ENCODE data around the gene LAMB1.
"Not testable (repeated sequence)": the region's sequence is repeated elsewhere in the genome, so short reads cannot be mapped to it uniquely, and the experiment has no call there.

The LAMB1 gene

DNA sequence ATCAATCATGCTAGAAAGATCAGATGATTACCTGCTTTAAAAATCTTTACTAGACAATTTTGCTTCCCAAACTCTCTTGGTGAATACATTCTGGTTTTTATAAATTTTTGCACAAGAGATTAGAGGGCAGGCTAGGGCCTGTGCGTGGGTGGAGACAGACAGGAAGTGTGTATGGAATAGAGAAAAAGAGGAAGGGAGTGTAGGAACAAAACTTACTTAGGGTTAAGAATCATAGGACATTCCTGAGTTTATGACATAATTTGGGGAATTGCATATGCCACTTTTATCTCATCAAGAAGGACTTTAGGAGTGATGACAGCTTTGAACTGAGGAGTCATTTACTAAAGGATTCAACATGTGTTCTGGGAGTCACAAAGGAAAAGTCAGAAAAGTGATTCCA lies 31.3 kb downstream of the LAMB1 start:
- no peak for DNase-seq (ENCODE audit: low read depth in 2 of 2)

DNA sequence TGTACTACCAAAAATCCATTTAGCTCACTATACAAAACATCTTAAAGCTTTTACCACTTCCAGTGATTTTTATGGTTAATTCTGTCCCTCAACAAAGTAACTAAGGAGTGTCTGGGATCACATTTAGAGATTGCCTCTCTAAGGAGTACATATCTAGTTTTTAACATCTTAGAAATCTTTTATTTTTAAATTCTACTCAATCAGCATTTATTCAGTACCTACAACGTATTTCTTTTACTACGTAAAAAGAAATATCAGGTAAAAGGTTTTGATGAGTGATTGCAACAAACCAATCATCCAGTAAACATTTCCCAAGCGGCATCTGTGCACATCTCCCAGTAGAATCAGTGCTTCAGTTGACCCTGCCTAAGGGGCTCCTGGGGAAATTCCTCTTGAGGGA lies 31.9 kb downstream of the LAMB1 start:
- no peak for DNase-seq (ENCODE audit: low read depth in 2 of 2)

DNA sequence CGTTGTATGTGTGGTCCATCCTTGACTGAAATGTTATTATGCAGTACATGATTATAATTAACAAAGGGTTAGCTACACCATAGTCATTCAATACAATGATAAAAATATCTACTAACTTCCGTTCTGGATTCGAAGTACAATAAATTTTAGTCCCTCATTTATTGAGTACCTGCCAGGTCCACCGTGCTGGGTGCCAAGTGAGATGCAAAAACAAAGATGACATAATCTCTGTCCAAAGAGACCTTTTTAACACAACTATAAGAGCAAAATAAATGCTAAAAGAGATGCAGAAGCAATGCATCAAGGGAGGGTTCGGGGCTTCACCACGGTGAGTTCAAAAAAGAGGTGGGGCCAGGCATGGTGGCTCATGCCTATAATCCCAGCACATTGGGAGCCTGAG lies 33.1 kb downstream of the LAMB1 start:
- DNase-seq (ENCODE audit: low read depth in 2 of 2): no peak

DNA sequence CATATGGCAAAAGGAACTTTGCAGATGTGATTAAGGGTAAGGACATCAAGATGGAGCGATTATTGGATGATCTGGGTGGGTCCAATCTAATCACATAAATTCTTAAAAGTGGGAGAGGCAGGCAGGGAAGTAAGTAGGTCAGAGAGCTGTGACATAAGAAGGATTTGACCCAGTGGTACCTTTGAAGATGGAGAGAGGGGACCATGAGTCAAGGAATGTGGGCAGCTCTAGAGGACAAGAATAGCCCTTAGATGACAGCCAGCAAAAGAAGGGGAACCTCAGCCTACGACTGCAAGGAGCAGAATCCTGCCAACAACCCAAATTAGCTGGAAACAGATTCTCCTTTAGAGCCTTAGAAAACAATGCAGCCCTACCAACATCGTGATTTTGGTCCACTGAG lies 34.5 kb downstream of the LAMB1 start:
- no peak for DNase-seq (ENCODE audit: low read depth in 2 of 2)

DNA sequence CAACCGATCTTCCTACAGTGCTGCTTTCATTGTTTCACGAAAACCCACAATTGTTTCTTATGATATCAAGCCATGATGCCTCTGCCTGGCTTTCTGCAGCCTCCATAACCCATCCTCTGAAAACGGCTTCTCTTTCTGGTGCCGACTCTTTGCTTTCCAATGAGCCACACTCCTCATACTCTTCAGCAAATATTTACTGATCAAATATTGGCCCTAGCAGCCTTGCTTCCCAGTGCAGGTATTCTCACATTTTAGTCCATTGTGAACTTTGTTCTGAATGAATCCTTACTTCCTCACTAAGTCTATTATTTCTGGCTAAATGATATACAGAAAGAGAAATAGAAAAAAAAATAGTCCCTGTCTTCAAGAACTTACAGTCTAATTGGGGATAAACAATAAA lies 35.5 kb downstream of the LAMB1 start:
- DNase-seq (ENCODE audit: low read depth in 2 of 2): no peak

DNA sequence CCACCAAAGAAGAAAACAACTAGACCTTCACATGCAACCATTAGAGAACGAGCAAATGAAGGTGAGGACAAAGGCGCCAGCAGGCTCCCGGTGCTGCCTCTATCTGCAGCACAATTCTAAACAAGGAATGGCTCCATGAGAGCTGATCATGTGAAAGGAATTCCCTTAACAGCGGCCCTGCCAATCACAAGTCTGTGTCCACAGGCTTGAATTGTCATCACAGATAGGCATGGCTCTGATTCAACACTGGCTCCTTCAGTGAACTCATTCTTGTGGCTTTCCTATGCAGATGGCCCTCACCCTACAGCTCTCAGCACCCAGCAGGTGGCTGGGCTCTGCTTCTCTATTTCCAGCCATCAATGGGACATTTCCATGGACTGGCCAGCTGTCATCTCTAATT lies 36.2 kb downstream of the LAMB1 start:
- no peak for DNase-seq (ENCODE audit: low read depth in 2 of 2)

DNA sequence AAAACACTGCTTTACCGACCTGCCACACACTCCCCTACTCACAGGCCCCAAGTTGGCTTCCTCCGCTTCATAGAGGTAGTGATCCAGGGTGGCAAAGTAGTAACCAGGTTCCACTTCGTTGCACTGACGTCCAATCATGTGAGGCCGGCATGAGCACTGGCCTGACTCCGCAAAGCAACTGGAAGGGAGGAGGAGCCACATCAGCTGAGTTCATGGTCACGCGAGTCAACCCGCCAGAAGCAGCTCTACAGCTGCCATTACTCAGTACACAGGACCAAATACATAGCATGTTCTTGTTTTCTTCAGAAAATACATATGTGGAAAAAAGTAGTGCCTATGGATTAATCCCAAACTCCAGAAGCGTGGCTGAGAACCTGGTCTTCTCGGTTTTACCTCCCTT lies 38.5 kb downstream of the LAMB1 start:
- no peak for DNase-seq (ENCODE audit: low read depth in 2 of 2)

DNA sequence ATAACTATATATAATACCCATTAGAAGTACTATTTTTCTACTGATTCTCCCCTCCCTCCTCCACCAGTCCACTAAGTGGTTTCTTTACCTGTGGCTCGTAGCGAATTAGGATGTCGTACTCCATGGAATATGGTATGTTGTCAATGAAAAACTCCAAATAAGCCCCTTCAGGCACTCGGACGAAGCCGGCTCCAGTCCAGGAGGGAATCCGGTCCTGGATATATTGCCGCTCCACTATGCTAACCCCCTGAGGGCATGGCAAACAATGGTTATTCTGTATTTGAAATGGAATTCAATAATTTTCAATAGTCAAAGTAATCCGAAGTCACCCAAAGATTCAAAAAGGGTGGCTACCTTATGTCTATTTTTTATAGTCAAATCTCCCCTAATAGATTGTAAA lies 40.1 kb downstream of the LAMB1 start:
- DNase-seq (ENCODE audit: low read depth in 2 of 2): no peak

DNA sequence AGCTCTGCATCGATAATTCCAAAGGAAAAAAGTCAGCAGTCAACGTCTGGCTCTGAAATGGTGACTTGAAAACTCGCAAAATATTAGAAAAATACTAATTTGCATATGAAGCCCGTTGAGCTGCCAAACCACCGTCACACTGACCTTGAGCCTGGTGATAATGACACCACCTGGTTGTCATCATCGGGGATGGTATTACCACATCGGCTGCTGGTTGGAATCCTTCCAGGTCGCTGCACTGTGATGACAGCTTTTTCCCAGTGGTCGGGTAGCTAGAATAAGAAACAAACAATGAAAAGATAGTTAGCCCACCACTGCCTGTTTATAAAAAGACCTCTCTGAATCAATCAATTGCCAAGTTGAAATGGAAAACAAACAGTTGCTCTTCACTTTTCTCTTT lies 41.6 kb downstream of the LAMB1 start:
- DNase-seq (ENCODE audit: low read depth in 2 of 2): no peak

DNA sequence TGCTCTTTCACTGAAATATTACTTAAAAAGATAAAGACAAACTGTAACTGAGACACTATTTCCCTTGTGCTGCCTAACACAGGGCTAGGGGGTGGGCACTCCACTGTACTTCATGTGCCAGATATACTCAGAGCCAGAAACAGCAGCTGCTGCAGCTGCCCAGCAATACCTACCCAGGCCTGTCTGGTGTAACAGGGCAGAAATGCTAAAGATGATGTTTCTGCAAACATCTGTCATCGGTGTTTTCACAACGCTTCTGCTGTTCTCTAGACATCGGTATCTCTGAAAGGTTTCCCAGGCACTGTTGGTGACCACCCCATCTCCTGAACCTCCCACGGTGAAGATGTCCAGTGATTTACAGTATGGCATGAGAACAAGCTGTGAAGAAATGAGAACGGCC lies 42.7 kb downstream of the LAMB1 start:
- DNase-seq (ENCODE audit: low read depth in 2 of 2): no peak

DNA sequence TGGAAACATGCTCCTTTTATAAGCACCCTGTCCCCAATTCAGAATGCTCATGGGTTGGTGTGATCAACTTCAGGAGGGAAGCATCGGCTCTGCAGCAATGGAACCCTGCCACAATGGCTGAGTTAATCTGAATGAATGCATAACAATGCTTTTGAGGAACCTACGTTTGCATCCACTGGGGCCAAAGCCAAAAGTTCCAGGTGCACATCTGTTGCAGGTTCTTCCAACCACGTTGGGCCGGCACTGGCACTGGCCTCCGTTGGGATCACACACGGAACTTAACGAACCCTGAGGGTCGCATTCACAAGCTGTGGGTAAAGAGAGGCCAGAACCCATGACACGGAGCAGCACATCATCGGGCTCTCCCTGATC lies 43.4 kb downstream of the LAMB1 start:
- DNase-seq (ENCODE audit: low read depth in 2 of 2): no peak

DNA sequence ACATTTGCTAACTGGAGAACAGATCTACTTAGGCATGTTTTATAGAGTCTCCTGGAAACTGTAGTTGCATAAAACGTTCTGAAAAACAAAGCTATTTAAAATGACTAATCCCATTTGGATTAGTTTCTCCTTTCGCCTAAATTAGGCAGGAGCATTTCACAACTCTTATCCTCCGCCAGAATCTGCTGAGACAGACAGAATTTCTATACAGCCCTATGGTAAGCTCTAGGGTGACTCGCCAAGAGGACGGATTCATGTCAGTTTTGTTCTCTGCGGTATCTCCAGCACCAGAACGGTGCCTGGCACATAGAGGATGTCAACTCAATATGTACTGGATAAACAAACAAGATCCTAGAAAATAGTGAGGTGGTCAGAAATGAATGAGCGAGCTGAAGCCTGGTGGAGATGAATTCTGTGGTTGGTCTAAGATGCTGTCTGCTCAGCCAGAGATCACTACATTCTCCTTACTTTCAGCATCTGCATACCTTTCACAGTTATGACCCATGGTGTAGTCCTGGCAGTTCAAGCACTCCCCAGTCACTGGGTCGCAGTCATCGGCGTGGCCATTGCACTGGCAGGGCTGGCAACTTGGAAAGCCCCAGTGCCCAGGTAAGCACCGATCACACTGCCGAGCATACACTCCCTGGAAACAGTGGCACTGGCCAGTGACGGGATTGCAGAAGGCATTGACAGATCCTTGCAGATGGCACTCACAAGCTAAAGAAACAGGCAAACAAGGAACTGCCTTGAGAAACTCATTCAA lies 44.0 kb downstream of the LAMB1 start:
- no peak for DNase-seq (ENCODE audit: low read depth in 2 of 2)

DNA sequence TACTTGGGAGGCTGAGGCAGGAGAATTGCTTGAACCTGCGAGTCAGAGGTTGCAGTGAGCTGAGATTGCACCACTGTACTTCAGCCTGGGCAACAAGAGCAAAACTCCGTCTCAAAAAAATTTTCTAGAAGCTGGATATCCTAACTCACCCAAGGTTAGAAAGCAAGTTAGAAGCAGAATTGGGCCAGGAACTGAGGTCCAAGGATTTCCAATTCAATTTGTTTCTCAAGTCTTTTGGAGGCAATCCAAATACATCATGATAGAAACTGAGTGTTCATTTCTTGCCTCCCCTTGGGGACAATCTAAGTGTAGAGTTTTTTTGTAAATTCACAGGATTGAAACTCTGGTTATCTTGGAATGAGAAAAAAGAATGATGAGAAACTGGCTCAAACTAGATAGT lies 45.5 kb downstream of the LAMB1 start:
- no peak for DNase-seq (ENCODE audit: low read depth in 2 of 2)

DNA sequence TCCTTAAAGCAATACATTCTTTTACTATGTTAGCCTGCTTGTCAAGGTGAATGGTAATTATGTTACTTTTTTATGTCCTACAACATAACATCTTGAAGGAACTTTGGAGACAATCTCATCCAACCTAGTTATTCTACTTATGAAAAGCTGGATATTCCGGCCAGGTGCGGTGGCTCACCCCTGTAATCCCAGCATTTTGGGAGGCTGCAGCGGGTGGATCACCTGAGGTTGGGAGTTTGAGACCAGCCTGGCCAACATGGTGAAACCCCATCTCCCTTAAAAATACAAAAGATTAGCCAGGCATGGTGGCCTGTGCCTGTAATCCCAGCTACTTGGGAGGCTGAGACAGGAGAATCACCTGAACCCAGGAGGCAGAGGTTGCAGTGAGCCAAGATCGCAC lies 46.0 kb downstream of the LAMB1 start:
- DNase-seq (ENCODE audit: low read depth in 2 of 2): not testable (repeated sequence)

DNA sequence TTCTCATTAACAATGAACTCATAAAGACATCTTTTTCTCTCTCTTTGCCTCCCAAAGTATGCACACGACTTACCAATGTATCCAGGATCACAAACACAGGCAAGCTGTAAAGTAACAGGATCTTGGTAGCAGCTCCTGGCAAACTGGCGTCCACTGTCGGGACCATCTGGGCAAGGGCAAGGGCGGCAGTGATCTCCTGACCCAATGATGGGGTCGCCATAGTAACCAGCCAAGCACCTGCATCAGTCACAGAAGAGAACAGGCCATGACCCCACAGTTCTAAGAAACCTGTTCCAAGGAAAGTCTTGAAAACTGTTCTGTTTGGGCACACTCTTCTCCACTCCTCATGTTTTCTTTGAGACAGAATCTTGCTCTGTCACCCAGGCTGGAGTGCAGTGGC lies 47.6 kb downstream of the LAMB1 start:
- DNase-seq (ENCODE audit: low read depth in 2 of 2): no peak

DNA sequence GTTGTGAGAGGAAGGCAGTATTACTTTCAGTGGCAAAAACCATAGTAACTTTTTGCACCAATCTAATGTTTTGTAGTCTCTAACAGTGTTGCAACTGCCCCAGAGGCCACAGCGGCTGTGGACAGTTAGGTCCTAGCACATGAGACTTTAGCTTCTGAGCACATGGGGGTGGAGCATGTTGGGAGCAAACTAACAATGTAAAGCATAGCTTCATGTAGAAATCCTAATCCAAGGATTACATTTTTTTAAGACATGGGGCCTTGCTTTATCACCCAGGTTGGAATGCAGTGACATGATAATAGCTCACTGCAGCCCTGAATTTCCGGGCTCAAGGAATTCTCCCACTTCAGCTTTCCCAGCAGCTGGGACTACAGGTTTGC lies 49.0 kb downstream of the LAMB1 start:
- DNase-seq (ENCODE audit: low read depth in 2 of 2): no peak

DNA sequence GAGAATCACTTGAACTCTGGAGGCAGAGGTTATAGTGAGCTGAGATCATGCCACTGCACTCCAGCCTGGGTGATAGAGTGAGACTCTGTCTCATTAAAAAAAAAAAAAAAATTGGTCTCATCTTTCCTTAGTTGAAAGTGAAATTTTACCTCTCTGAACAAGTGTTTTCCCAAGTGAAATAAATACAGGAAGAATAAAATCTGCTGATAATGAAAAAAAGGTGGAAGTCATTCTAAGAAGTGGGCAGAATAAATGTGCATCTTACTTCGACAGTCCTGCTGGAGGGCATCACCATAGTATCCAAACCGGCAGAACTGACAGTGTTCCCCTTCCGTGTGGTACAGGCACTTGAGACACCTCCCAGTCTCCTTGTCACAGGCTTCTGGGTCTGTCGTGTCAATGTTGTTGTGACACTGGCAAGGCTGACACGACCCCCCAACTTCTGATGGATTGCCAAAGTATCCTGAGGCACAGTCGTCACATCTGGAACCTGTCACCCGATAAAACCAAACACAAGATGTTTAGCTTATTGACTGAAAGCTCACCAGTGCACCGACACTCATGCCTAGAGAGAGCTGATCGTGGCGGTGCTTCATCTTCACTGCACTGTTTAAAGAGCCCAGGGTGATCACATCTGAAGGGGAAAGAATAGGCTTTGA lies 49.6 kb downstream of the LAMB1 start:
- DNase-seq (ENCODE audit: low read depth in 2 of 2): no peak

DNA sequence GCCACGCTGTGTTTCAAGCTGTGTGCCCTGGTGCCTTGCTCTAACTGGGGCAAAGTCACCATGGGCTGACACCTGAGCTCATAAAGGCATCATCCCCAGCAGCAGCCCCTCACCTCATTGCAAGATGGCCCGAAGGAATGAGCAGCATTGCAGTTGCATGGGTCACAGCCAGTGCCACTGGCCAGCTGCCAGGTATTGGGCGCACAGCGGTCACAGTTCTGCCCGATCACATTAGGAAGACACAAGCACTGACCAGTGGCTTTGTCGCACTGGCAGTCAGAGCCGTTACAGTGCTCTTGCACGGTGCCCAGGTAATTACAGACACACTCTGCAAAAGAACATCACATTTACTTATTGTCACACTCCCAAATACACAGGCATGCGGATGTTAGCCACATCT lies 51.1 kb downstream of the LAMB1 start:
- DNase-seq (ENCODE audit: low read depth in 2 of 2): no peak

DNA sequence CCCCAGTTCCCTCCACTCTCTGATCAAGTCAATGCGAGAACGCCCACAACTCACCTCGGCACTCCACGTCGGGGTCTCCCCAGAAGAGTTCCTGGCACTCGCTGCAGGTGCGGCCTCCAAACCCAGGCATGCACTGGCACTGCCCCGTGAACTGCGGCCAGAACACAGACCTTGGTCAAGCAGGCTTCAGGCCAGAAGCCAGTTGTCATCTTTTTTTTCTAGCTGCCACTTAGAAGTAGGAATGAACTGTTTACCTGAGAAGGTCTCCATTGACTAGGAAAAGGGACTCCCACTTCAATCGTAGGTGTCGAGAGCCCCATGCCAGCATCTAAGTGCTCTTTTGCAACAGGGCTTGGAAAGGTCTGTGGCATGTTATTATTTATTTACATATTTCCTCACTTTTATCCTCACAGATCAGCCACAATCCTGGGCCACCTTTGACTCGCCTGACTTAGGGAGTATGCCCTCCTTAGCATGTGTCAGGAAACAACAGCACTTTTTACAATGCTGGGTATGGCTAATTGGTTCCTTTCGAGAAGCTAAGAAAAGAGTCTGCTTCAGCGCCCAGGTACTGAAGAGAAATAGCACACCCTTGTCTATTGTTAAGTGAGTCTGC lies 51.7 kb downstream of the LAMB1 start:
- no peak for DNase-seq (ENCODE audit: low read depth in 2 of 2)

DNA sequence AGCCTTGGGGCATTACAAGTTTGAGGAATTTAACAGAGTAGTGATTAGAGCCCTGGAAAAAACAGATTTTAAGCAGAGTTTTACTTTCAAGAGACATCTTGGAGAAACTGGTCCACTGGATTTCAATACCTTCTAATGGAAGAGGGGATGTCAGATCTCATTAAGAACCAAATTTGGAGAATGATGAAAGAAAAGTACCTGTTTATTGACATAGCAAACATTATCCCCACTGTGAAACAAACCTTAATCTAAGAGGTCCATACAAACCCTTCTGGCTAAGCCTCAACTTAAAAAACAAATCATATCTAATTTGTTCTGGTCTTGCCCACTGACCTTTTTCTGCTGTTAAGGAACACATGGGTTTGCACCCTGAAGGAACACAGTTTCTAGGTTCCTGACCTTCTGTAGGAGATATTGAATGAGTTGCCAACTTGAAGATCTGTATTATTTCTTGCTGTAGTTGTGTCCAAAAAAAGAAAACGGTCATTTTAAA lies 53.5 kb downstream of the LAMB1 start:
- DNase-seq (ENCODE audit: low read depth in 2 of 2): no peak

DNA sequence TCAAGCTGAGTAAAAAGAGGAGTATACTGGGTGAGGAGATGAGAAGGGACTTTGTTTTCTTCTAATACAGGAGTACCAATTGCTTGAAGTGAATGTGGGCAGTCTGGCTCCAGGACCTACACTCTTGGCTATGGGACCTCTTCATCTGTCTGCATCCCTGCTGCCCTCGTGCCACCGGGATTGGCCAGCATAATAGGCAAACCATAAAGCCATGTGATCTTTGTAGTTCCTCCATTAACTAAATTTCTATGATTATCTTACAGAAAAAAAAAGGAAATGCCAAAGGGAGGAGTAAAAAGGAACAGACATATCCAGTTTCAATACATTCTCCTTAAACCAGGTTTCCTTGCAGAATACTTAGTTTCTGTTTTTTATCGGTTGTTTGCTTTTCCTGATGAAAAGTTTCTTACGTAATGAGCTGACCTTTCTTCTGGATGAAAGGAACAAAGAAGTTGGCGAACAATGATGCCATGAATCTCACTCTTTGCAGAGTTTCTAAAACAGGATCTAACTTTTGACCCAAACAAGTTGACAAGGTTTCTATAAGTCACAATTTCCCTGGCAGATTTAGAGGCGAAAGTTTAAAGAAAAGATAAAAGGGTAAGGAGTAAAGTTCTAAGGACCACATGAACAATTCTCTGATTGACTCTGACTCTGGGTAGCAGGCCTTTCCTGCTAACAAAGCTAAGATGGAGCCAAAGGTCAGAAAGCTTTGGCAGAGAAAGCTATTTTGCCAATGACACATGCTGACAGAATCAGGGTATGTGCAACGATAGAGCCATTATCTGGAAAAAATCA lies 54.1 kb downstream of the LAMB1 start:
- DNase-seq (ENCODE audit: low read depth in 2 of 2): no peak

DNA sequence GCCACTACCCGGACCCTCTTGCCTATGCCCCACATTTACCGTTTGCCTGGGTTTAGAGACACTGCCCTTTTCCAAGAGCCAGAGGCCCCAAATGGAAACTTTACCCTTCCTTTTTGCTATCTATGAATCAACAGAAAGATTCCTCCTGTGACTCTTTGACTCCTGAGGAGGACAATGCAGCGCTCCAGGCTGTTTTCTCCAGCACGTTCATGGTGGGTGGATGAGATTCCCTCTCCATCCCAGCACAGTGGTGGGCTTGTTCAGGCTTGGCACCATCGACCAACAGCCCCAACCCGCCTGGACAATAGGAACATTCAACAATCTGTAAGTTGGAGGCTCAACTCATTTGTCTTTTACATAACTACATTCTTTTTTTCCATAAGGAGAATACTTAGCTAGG lies 56.1 kb downstream of the LAMB1 start:
- DNase-seq (ENCODE audit: low read depth in 2 of 2): no peak
